Globus pallidus (tissue), 1 donor: ENCODE data around the gene GPNMB.

Experiments used
- DNase-seq: peaks from one replicate; pipeline ENCODE4 v3.0.0-alpha.2; 2015; ENCODE audit warnings: low spot score

The GPNMB gene

DNA sequence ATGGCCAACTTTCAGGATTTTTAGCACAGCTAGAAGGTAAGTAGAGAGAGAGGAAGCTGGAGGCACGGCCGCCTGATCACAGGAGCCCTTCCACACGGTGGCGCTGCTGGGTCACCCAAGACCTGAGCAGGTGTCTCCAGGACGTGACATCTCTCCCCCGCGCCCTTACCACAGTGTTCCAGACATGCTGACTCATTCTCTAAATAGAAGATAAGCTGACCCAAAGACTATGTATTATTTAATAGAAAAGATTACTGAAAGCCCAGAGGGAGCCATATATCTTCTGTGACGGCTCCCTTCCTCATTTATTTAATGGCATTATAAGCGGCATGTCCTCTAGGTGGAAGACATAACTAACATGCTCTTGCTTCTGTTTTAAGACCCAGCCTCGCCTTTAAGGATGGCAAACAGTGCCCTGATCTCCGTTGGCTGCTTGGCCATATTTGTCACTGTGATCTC lies 26.6 kb downstream of the GPNMB start:
- DNase-seq: peak; percentile 21

DNA sequence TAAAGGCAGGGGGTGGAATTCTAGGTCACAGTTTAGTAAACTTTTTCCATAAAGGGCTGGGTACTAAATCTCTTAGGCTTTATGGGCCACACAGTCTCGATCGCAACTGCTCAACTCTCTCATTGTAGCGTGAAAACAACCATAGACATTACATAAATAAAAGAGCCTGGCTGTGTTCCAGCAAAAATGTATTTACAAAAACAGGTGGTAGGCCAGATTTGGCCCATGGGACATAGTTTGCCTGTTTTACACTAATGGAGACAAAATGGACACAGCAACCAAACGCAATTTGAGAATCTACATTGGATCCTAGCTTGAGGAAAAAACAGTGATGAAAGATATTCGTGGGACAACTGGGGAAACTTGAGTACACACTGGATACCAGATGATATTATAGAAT lies 29.3 kb downstream of the GPNMB start:
- DNase-seq: no peak

DNA sequence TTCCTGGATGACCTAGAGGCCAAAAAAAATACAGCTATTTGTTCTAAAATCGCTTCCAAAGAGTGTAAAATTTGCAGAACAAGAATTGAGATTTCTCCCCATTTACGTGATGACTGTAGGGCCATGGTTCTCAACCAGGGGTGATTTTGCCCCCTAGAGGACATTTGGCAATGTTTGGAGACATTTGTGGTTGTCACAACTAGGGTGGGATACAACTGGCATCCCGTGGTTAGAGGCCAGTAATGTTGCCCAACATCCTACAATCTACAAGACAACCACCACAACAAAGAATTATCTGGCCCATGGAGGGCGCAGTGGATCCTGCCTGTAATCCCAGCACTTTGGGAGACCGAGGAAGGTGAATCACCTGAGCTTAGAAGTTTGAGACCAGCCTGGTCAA lies 29.8 kb downstream of the GPNMB start:
- DNase-seq: no peak

DNA sequence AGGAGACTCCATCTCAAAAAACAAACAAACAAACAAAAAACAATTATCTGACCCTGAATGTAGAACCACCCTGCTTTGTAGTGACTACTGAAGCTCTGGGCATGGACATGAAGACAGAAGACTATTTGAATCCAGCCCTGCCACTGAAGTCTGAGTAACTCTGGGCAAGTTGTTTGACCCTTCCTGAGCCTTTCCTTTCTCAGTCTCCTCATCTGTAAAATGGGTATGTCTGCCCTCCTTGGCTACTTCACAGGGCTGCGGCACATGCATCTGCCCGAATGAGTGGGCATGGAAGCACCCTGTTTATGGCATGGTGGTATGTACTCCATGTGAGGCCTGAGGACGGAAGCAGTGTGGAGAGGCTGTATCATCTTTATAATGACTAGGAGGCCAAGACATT lies 30.4 kb downstream of the GPNMB start:
- no peak for DNase-seq

DNA sequence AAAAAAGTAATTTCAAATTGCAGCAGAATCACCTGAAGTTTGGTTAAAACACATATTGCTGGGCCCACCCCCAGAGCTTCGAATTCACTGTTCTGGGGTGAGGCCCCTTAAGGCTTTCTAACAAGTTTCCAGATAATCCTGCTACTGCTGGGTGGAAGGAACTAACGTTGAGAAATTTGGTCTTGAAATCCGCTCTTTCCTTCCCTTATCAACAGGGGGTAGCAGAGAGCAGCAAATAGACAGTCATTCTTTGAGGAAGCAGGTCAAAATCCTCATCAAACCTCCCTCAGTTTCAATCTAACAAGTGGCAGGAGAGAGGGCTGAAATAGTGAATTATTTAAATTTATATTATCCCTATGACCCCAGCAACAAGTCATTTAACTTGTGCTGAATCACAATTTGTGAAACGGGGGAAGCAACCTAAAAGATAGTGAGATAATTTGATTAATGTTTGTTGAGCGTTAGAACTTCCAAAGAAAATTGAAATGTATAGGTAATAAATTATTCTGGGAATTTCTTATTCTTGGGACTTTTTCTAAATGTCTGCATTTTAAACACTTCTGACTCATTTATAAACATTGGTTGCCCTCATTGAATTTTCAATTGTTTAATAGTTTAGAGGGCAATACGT lies 30.9 kb downstream of the GPNMB start:
- peak; percentile 49 for DNase-seq

DNA sequence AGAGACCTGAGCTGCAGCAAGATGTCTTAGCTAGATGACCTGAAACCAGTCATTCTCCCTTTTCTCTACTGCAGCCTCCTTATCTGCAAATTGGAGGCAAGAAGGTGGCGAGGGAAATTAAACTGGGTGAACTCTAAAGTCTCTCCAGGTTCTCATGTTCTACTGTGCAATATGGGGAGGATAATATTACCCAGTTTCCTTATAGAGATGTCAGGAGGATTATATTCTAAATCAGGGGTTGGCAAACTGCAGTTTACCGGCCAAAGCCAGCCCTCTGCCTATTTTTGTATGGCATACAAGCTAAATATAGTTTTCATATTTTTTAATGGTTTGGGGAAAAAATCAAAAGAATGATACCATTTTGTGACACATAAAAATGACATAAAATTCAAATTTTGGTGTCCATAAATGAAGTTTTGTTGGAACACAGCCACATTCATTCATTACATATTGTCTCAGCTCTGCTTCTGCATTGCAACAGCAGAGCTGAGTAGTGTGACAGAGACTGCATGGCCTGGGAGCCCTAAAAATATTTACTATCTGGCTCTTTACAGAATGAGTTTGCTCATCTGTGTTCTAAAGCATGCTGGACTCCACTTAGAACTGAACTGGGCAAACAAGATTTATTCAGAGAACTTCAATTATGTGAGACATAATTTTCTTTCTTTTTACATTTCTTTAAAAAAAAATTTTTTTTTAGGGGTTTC lies 33.4 kb downstream of the GPNMB start:
- DNase-seq: no peak

DNA sequence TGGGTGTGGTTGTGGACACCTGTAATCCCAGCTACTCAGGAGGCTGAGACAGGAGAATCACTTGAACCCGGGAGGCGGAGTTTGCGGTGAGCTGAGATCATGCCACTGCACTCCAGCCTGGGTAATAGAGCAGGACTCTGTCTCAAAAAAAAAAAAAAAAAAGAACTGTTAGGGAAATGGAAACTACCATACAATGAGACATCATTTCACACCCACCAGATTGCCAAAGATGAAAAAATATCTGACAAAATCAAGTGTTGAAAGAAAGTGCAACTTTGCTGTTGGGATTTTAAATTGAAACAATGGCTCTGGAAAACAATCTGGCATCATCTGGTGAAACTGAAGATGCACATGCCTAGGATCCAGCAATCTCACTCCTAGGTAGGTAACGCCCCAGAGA lies 36.5 kb downstream of the GPNMB start:
- DNase-seq: no peak

DNA sequence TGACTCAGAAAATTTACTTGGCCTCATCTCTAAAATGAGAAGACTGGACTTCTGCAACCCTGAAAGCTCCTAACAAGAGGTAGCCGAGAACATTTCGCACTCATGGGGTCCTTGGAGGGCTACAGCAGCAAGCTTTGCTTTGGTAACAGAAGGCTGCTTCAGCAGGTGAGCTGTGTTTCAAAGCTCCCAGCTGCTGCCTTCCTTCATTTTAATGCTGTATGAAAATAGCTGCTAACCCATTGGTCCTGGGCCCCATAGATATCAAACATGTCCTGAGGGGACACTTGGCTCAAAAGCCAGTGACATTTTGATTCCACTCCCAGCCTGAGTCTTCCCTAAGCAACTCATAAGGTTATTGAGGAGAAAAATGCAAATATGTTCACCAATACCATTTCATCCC lies 38.3 kb downstream of the GPNMB start:
- no peak for DNase-seq

DNA sequence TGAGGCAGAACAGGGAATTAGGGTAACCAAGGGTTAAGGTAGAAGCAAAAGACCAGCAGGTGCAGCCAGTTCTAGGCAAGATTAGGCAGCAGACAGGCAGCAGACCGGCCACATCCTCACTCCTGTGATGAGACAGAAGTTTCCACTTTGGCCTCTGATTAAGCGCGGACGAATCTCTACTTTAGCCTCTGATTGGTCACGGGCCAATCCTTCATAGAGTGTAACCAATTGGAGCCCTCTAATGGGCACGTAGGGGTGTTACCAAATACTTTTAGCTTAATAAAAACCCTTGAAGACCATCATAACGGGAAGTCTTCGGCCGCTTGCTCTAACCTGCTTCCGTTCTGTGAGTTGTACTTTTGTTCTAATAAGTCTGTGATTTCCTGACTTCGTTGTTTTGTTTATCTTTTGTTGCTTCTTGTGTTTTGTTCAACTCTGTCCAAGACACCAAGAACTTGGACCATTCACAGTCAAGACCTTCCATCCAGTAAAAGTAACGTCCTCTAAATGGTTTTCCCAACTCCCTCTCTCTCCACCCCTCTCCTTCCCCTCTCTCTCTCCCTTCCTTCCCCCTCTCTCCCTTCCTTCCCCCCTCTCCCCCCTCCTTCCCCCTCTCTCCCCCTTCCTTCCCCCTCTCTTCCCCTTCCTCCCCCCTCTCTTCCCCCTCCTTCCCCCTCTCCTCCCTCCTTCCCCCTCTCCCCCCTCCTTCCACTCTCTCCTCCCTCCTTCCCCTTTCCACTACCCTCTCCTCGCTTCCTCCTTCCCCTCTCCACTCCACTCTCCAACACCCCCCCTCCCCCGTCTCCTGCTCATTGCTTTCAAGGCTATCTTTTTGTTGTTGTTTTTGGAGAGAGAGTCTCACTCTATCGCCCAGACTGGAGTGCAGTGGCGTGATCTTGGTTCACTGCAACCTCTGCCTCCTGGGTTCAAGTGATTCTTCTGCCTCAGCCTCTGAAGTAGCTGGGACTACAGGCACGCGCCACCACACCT lies 39.4 kb downstream of the GPNMB start:
- DNase-seq: no peak

DNA sequence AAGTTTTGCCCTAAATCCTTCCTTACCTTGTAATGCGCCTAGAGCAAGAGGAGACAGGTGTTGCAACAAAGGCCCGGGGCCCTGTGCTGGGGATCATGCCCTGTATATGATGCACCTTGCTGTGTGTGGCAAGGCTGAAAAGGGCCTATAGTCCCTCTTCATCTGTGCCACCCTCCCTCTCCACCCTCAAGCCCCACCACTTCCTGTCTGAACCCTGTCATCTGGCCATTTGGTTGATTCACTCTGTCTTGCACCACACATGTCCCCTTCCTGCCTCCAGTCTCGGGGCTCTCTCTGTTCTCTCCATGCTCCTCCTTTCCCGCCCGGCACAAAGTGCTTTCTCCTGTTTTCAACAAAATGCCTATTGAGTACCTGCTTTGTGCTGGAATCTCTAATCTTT lies 41.0 kb downstream of the GPNMB start:
- no peak for DNase-seq

DNA sequence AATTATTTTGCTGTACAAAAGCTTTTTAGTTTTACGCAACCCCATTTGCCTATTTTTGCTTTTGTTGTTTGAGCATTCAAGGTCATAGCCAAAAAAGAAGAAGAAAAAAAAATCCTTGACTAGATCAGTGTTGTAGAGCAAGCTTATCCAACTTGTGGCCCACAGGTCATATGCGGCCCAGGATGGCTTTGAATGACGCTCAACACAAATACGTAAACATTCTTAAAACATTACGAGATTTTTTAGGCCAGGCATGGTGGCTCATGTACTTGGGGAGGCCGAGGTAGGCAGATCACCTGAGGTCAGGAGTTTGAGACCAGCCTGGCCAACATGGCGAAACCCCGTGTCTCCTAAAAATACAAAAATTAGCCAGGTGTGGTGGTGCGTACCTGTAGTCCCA lies 44.4 kb downstream of the GPNMB start:
- DNase-seq: no peak

DNA sequence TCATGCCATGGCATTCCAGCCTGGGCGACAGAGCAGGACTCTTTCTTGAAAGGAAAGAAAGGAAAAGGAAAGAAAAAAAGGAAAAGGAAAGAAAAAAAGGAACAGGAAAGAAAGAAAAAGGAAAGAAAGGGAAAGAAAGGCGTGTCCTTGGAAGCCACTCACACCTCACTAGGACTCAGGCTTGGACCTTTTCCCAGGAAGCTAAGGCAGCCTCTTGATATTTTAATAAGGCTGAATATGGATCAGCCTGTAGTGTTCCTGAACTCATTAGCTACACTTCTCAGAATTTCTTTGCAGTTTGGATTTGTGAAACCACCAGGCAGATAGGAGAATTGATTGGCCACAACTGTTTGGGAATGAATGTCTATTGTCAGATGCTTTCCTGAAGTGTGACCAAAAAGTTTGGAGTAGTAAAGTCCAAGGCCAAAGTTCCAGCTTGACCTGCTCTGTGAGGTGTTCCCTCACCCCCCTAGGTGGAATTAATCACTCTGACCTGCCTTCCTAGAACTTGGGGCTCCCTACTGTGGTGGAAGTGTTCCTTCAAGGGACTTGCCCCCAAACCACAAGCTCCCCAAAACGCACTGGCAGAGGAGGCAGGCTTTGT lies 45.5 kb downstream of the GPNMB start:
- no peak for DNase-seq

DNA sequence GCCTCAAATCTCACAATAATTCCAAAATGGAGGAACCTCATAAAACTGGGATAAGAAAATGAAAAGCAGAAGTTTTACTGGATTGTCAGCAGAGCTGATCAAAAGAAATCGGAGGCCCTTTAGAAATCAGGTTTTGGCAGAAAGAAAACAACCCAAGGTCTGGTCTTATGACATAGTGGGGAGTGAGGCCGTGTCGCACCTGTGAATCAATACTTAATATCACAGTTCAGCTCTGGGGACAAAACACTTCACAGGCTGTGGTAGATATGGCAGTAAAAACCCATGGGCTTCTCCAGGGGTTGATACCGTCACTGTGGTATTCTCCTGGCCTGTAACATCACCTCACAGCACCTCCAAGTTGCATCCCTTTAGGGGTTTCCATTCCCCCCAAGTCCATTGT lies 46.0 kb downstream of the GPNMB start:
- no peak for DNase-seq

DNA sequence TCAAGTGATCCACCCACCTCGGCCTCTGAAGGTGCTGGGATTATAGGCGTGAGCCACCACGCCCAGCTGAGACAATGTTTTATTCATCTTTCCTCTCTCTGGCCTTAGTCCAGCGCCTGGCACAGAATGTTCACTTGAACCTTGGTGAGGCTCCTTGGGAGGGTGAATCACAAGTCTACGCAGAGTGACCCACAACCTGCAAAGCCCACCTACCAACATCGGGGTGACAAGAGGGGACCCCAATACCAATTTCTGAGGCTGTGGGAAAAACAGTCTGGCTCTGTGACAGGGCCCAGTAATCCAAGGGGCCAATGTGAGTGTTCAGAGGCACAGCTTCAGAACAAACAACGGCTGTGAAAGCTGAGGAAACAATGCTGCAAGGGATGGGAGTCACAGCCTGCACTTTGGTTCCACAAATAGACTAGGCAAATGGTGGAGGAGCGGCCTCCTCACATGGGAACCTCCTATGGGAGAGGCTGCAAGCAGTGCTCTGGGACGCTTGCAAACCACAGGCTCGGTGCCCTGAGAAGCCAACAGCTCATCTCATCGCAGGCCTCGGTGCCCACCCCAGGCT lies 47.0 kb downstream of the GPNMB start:
- no peak for DNase-seq

DNA sequence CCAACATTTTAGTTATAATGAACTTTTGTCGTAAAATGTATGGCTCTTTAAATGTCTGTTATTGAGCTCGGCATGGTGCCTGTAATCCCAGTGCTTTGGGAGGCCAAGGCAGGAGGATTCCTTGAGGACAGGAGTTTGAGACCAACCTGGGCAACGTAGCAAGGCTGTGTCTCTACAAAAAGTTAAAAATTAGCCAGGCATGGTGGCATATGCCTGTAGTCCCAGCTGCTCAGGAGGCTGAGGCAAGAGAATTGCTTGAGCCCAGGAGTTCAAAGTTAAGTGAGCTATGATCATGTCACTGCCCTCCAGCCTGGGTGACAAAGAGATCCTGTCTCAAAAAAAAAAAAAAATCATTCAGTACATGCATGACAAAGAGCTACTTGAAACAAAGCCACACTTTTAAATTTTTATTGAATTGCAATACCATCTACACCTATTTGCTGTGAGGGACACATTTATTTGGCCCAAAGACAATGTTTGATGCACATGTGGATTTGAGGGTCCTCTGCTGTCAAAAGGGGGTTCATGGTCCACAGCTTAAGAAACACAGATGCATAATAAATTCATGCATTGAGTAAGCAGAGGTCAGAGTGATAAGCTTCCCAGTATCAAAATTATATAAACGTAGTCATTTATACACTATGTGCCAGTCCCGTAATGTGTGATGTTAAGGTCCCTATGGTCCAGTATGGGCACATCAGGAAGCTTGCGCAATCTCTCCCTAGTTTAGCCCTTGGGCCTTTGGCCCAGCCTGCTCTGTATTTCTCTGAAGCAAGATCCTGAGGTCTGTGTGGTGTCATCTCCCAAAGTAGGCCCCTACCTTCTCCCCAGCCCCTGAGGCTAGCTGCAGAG lies 48.2 kb downstream of the GPNMB start:
- no peak for DNase-seq

DNA sequence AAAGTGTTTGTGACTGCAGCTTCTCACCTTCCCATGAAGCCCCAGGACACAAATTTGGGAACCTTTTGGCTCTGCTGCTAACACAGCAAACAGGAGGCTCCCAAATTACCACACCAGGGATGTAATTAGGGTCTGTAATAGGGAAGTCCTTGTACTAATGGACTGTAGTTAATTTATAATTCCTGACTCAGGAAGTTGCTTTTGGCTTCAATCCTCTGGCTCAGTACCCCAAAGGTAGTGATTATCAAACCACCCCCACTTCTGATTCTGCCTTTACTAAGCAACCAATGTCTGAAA lies 48.8 kb downstream of the GPNMB start:
- DNase-seq: no peak

DNA sequence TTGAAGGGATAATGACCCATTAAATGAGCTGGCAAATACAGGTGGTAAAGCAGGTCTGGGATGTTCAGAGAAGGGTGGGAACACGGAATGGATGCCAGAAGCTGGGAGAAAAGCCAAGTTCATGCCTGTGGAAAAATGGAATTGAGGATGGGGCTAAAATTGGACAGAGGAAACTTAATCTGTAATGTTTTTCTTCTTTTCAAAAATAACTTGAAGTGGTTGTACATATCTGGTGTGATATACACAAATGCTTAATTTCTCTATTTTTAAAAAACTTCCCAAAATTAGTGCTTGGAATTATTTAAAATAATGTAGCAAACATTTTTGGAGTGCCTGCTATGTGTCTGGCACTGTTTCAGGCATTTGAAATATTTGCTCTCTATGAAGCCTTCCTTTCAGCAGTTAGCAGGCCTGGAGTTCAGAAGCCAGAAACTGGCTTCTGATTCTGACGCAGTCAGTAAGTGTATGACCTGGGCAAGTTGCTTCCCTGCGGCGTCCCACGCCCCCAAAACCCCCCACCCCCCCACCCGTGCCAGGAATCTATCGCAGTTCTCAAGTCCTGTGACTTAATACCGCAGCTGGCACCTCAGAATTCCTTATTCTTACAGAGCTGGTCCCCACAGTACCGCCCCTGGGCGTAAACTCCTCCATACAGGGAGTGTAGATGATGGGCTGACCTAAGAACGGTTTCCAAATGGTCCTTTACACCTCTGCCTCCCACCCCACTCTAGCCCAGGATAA lies 51.7 kb downstream of the GPNMB start:
- DNase-seq: no peak

DNA sequence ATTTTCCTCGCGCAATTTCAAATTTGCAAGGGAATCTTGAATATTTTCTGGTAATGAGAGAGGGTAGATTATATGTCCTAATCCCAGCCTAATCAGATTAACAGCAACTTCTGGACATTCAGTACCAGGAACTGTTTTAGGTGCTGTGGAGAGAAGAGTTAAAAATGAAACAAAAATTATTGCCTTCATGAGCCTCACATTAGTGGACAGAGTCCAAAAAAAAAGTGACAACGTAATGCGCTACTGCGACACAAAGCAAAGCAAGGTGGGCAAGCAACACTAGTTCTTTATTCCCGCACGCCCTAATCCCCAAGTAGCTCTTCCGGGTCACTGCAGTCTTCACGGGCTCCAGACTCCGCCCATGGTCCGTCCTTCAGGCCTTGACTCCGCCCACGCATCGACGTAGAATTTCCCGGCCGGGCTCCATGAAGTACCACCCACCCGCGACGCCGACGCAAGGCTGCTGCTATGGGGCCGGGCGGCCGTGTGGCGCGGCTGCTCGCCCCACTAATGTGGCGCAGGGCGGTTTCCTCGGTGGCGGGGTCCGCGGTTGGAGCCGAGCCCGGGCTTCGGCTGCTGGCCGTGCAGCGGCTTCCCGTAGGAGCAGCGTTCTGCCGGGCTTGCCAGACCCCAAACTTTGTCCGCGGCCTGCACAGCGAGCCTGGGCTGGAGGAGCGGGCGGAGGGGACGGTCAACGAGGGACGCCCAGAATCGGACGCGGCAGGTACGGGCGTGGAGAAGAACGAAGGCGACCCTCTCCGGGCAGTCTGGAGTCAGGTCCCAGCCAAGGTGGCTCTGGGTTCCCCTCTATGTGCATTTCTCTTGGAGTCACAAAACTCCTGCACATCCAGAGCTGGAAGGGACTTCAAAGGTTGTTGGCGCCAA lies 52.6 kb downstream of the GPNMB start, which contains the start of gene MALSU1:
TSS of gene MALSU1 (plus strand) at position 455 of the 885 bp plus-strand sequence. CDS start at position 469, 14 bp downstream.
- DNase-seq: peak; percentile 98

DNA sequence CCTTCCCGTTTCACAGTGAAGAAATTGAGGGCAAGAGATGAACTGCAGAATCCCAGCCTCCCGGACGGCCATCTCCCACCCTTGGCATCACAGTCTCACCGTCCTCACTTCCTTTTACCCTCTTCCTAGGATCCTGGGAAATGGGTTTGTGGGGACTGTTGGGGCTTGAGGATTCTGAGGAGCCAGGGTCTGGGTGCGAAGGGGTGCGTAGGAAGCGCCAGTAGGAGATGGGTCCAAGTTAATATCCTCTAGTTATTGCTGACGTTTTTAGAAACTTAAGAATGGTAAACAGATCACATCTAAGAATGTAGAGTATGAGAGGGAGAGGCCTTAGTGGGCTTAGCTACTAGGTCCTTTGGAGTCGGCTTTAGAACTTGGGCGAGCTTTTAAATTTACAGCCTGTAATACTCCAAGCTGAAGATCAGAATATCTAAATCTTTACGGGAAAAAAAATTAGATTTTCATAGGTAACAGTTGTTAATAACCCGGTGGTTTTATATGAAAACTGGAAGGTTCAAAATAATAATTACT lies 53.3 kb downstream of the GPNMB start:
- DNase-seq: no peak
